SK-N-SH treated with all-trans-retinoic acid at 6 μM for 48 hours (cell line): ENCODE data around the gene PTPRO.

Source experiments
- OSR1 ChIP-seq: fragments of 250-450 bp; sonication (Bioruptor Pico); IDR thresholded peaks from 2 replicates; pipeline ENCODE4 v1.8.0; 2022; ENCODE audit warnings: moderate library complexity, mild to moderate bottlenecking, inconsistent platforms
- ZFP3 ChIP-seq: fragments of 250-450 bp; sonication (Bioruptor Pico); IDR thresholded peaks from 2 replicates; pipeline ENCODE4 v1.5.0; 2020; ENCODE audit warnings: mild to moderate bottlenecking, moderate library complexity
- TF ChIP-seq, protein P1 (sequence below): fragments of 250-450 bp; sonication (Bioruptor Pico); IDR thresholded peaks from 2 replicates; pipeline ENCODE4 v1.8.0; 2020; ENCODE audit warnings: mild to moderate bottlenecking, moderate library complexity, borderline replicate concordance
- TF ChIP-seq, protein P2 (sequence below): fragments of 250-450 bp; sonication (Bioruptor Pico); IDR thresholded peaks from 2 replicates; pipeline ENCODE4 v1.5.1; 2020; ENCODE audit warnings: low read depth, mild to moderate bottlenecking, moderate library complexity

DNA sequence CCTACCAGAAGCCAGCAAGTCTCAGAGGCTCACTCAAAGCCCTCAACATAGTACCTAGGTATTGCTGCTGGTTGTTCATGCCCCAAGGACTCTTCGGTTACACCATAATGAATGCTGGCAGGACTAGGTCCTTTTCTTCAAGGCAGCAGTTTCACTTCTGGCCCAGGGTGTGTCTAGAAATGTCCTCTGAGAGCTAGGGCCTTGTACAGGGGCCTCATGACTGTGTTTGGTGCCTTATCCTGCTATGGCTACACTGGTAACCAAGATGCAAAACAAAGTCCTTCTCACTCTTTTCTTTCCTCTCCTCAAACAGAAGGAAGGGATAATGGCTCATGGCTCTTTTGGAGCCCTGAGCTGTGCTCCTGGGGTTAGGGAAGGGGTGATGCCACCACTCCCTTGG, 15.2 kb upstream of the PTPRO start:
- TF ChIP-seq, protein P1, sequence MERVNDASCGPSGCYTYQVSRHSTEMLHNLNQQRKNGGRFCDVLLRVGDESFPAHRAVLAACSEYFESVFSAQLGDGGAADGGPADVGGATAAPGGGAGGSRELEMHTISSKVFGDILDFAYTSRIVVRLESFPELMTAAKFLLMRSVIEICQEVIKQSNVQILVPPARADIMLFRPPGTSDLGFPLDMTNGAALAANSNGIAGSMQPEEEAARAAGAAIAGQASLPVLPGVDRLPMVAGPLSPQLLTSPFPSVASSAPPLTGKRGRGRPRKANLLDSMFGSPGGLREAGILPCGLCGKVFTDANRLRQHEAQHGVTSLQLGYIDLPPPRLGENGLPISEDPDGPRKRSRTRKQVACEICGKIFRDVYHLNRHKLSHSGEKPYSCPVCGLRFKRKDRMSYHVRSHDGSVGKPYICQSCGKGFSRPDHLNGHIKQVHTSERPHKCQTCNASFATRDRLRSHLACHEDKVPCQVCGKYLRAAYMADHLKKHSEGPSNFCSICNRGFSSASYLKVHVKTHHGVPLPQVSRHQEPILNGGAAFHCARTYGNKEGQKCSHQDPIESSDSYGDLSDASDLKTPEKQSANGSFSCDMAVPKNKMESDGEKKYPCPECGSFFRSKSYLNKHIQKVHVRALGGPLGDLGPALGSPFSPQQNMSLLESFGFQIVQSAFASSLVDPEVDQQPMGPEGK (CRISPR knock-in tag) = no peak
- TF ChIP-seq ZFP3 (CRISPR knock-in tag) (no peak), OSR1 (CRISPR knock-in tag) (no peak)
- TF ChIP-seq, protein P2, sequence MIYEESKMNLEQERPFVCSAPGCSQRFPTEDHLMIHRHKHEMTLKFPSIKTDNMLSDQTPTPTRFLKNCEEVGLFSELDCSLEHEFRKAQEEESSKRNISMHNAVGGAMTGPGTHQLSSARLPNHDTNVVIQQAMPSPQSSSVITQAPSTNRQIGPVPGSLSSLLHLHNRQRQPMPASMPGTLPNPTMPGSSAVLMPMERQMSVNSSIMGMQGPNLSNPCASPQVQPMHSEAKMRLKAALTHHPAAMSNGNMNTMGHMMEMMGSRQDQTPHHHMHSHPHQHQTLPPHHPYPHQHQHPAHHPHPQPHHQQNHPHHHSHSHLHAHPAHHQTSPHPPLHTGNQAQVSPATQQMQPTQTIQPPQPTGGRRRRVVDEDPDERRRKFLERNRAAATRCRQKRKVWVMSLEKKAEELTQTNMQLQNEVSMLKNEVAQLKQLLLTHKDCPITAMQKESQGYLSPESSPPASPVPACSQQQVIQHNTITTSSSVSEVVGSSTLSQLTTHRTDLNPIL (CRISPR knock-in tag) = no peak
